IMR-90 (cell line): Measurements from ENCODE around the gene CACNA2D4. TPM values are rescaled to one million over a fixed set of nuclear protein-coding genes. Genes with fewer than 3 reads are reported as not detected.

ENCODE experiments used
- ATAC-seq: fragments of 200-7000 bp; cut with Tn5 transposase; 2 replicates; pipeline ENCODE4 v1.9.1; 2020; ENCODE audit warnings: low read depth, mild to moderate bottlenecking, moderate library complexity
- BruUV-seq: library from RNA; stranded (reverse); fragments of 400-500 nt; replicated peaks from 2 replicates; lab custom pipeline; 2021; lab: Mats Ljungman, UMichigan
- CTCF ChIA-PET: fragments of 300-600 bp; formaldehyde crosslinking; extraction: SDS; loops from one replicate; lab custom pipeline; 2021; ENCODE audit warnings: antibody characterized with exemption; lab: Yijun Ruan, JAX
- POLR2A ChIA-PET: fragments of 300-600 bp; sonication (Branson Sonifier 250); formaldehyde crosslinking; loops from one replicate; lab custom pipeline; 2022; ENCODE audit warnings: antibody characterized with exemption; ENCODE audit not compliant: unreplicated experiment; lab: Charles Lee
- DNase-seq: peaks from one replicate; pipeline ENCODE4 v3.0.0; 2013
- H2AFZ ChIP-seq: replicated peaks from 2 replicates; pipeline ENCODE3; 2013; ENCODE audit warnings: low read length, mild to moderate bottlenecking; ENCODE audit not compliant: poor library complexity
- H2AK5ac ChIP-seq: 2 replicates; pipeline ENCODE4 v1.6.1; 2013; ENCODE audit warnings: low read depth, low read length, inconsistent platforms
- H2AK9ac ChIP-seq: replicated peaks from 2 replicates; pipeline ENCODE3; 2013; ENCODE audit warnings: mild to moderate bottlenecking, low read depth, low read length, moderate library complexity; ENCODE audit not compliant: poor library complexity
- H2BK120ac ChIP-seq: 2 replicates; pipeline ENCODE4 v1.6.1; 2013; ENCODE audit warnings: low read depth, low read length, inconsistent platforms
- H2BK15ac ChIP-seq: 3 replicates; pipeline ENCODE4 v1.6.1; 2013; ENCODE audit warnings: low read depth, low read length, inconsistent platforms
- H2BK20ac ChIP-seq: 2 replicates; pipeline ENCODE4 v1.6.1; 2013; ENCODE audit warnings: low read depth, mild to moderate bottlenecking, inconsistent platforms, low read length, moderate library complexity
- H2BK5ac ChIP-seq: 2 replicates; pipeline ENCODE4 v1.6.1; 2013; ENCODE audit warnings: mild to moderate bottlenecking, low read depth, low read length, inconsistent platforms; ENCODE audit not compliant: poor library complexity, severe bottlenecking
- H3K14ac ChIP-seq: replicated peaks from 2 replicates; pipeline ENCODE4 v1.6.1; 2013; ENCODE audit warnings: low read depth, low read length, inconsistent platforms
- H3K18ac ChIP-seq: 2 replicates; pipeline ENCODE4 v1.6.1; 2013; ENCODE audit warnings: low read depth, low read length, control low read depth
- H3K23ac ChIP-seq: 2 replicates; pipeline ENCODE4 v1.6.1; 2013; ENCODE audit warnings: low read depth, low read length, inconsistent platforms
- H3K27ac ChIP-seq: 2 replicates; pipeline ENCODE4 v1.5.1; 2013; ENCODE audit warnings: mild to moderate bottlenecking, control low read depth, low read length; ENCODE audit not compliant: insufficient read depth
- H3K27me3 ChIP-seq: 2 replicates; pipeline ENCODE4 v1.6.1; 2013; ENCODE audit warnings: low read length; ENCODE audit not compliant: control insufficient read depth, insufficient read depth
- H3K36me3 ChIP-seq: 2 replicates; pipeline ENCODE4 v1.6.1; 2013; ENCODE audit warnings: low read length, mixed read lengths; ENCODE audit not compliant: control insufficient read depth, insufficient read depth
- H3K4ac ChIP-seq: 2 replicates; pipeline ENCODE4 v1.6.1; 2013; ENCODE audit warnings: low read depth, low read length, inconsistent platforms
- H3K4me1 ChIP-seq: 2 replicates; pipeline ENCODE4 v1.6.1; 2013; ENCODE audit warnings: low read length, mixed read lengths; ENCODE audit not compliant: control insufficient read depth, insufficient read depth
- H3K4me2 ChIP-seq: 2 replicates; pipeline ENCODE4 v1.6.1; 2013; ENCODE audit warnings: low read depth, mild to moderate bottlenecking, control low read depth, low read length, moderate library complexity
- H3K4me3 ChIP-seq: 2 replicates; pipeline ENCODE4 v1.5.1; 2013; ENCODE audit warnings: low read depth, mild to moderate bottlenecking, control low read depth, low read length, moderate library complexity; ENCODE audit not compliant: insufficient read depth
- H3K56ac ChIP-seq: 2 replicates; pipeline ENCODE4 v1.6.1; 2013; ENCODE audit warnings: low read length, inconsistent platforms; ENCODE audit not compliant: insufficient read depth; ENCODE audit errors: extremely low read depth
- H3K79me1 ChIP-seq, 2 experiments: 2 replicates each; pipeline ENCODE4 v1.6.1; 2013; ENCODE audit warnings: low read length in 2 of 2, inconsistent platforms in 1 of 2, low read depth in 1 of 2
- H3K9ac ChIP-seq: 2 replicates; pipeline ENCODE4 v1.6.1; 2013; ENCODE audit warnings: low read depth, low read length, control low read depth
- H3K9me1 ChIP-seq: 2 replicates; pipeline ENCODE4 v1.6.1; 2013; ENCODE audit warnings: low read length, inconsistent platforms; ENCODE audit not compliant: insufficient read depth
- H3K9me3 ChIP-seq: 2 replicates; pipeline ENCODE4 v1.6.1; 2013; ENCODE audit warnings: low read length; ENCODE audit not compliant: control insufficient read depth, insufficient read depth
- H4K20me1 ChIP-seq: 2 replicates; pipeline ENCODE4 v1.6.1; 2013; ENCODE audit warnings: low read length, inconsistent platforms; ENCODE audit not compliant: insufficient read depth
- H4K5ac ChIP-seq: 2 replicates; pipeline ENCODE4 v1.6.1; 2013; ENCODE audit warnings: mild to moderate bottlenecking, low read depth, low read length, control low read depth
- H4K8ac ChIP-seq, 2 experiments: 2 replicates each; pipeline ENCODE4 v1.6.1; 2013; ENCODE audit warnings: low read depth in 2 of 2, low read length in 2 of 2, control low read depth in 1 of 2, inconsistent platforms in 1 of 2
- H4K91ac ChIP-seq: 2 replicates; pipeline ENCODE4 v1.6.1; 2013; ENCODE audit warnings: low read depth, low read length, inconsistent platforms; ENCODE audit not compliant: insufficient read depth
- CEBPB ChIP-seq: IDR thresholded peaks from 2 replicates; pipeline ENCODE4 v1.6.1; 2012; ENCODE audit warnings: low read depth, low read length, improper control_type of control experiment
- CHD1 ChIP-seq: IDR thresholded peaks from 2 replicates; pipeline ENCODE4 v1.6.1; 2012; ENCODE audit warnings: low read depth, low read length, improper control_type of control experiment
- CTCF ChIP-seq: conservative IDR thresholded peaks from 2 replicates; pipeline ENCODE4 v1.5.1; 2012; ENCODE audit warnings: mild to moderate bottlenecking, low read depth, low read length, improper control_type of control experiment
- ELK1 ChIP-seq: fragments of 150-350 bp; IDR thresholded peaks from 2 replicates; pipeline ENCODE4 v1.6.1; 2016; ENCODE audit warnings: low read depth, mild to moderate bottlenecking, low read length, moderate library complexity, borderline replicate concordance
- FOS ChIP-seq: fragments of 150-350 bp; IDR thresholded peaks from 2 replicates; pipeline ENCODE4 v1.6.1; 2016; ENCODE audit warnings: low read depth, low read length
- MAFK ChIP-seq: IDR thresholded peaks from 2 replicates; pipeline ENCODE4 v1.6.1; 2012; ENCODE audit warnings: low read depth, low read length, improper control_type of control experiment
- MXI1 ChIP-seq: IDR thresholded peaks from 2 replicates; pipeline ENCODE4 v1.6.1; 2012; ENCODE audit warnings: low read depth, mild to moderate bottlenecking, low read length, moderate library complexity, borderline replicate concordance
- POLR2A ChIP-seq: IDR thresholded peaks from 2 replicates; pipeline ENCODE4 v1.6.1; 2012; ENCODE audit warnings: mild to moderate bottlenecking, low read depth, low read length
- RAD21 ChIP-seq: IDR thresholded peaks from 2 replicates; pipeline ENCODE4 v1.6.1; 2012; ENCODE audit warnings: low read length, improper control_type of control experiment
- RCOR1 ChIP-seq: IDR thresholded peaks from 2 replicates; pipeline ENCODE4 v1.6.1; 2012; ENCODE audit warnings: mild to moderate bottlenecking, low read length, improper control_type of control experiment; ENCODE audit not compliant: insufficient replicate concordance
- RFX5 ChIP-seq: IDR thresholded peaks from 2 replicates; pipeline ENCODE4 v1.8.0; 2012; ENCODE audit warnings: low read depth, mild to moderate bottlenecking, low read length, moderate library complexity
- SMC3 ChIP-seq: fragments of 150-350 bp; IDR thresholded peaks from 2 replicates; pipeline ENCODE4 v1.6.1; 2016; ENCODE audit warnings: low read depth, mild to moderate bottlenecking, antibody characterized with exemption, low read length, moderate library complexity
- USF2 ChIP-seq: fragments of 150-350 bp; IDR thresholded peaks from 2 replicates; pipeline ENCODE4 v1.6.1; 2017; ENCODE audit warnings: mild to moderate bottlenecking, antibody characterized with exemption, low read length, low read depth
- WGBS, 2 experiments: methylation state at CpG; one replicate each; pipeline versions ENCODE4 v1.1.5 to v1.1.7; 2013; ENCODE audit warnings: missing lambda C conversion rate in 2 of 2; ENCODE audit not compliant: insufficient read length in 1 of 2; ENCODE audit errors: extremely low coverage in 2 of 2; 5-methylcytosine and 5-hydroxymethylcytosine counted together
- dilution Hi-C: fragments of 300-500 bp; cut with HindIII; formaldehyde crosslinking; loops from one replicate; pipeline ENCODE4 v1.14.3; 2018; ENCODE audit warnings: low sequenced_read_pairs; ENCODE audit not compliant: unreplicated experiment
- in situ Hi-C: fragments of 300-500 bp; cut with MboI; formaldehyde crosslinking; loops from 3 replicates; pipeline ENCODE4 v1.14.3; 2019; ENCODE audit warnings: low sequenced_read_pairs, inconsistent platforms, mixed read lengths
- intact Hi-C: fragments of 100-400 bp; cut with micrococcal nuclease; formaldehyde crosslinking; loops from 2 replicates; pipeline ENCODE4 v1.10.0; 2022
- polyA plus RNA-seq, 3 experiments: library from polyadenylated mRNA; depleted of rRNA; stranded (reverse); fragments of >200 nt; gene quantifications; 2 replicates each; pipeline ENCODE4 v1.2.3, GENCODE V29; 2012; ENCODE audit warnings: low replicate concordance in 1 of 3
- total RNA-seq: library from RNA; depleted of rRNA; stranded (reverse); fragments of >200 nt; gene quantifications from 2 replicates; pipeline ENCODE4 v1.2.3, GENCODE V29; 2012

CACNA2D4 gene
- total and polyA plus RNA-seq, 2 of the 4 experiments (the other 2 are of a cell fraction), result 0.18 to 0.22 TPM

- Histone ChIP-seq H3K27me3 (peaks cover 80% of the 10 kb centered on the region), H3K9me1 (no peaks in the 10 kb centered on the region), H3K4me1 (no peaks in the 10 kb centered on the region), H3K9ac (no peak overlapping the region), H4K20me1 (no peaks in the 10 kb centered on the region), H2AK5ac (no peak overlapping the region), H4K5ac (no peak overlapping the region), H2BK20ac (no peak overlapping the region), H4K91ac (no peak overlapping the region), H3K56ac (no peak overlapping the region), H3K4me2 (no peak overlapping the region), H2AK9ac (no peak overlapping the region), H4K8ac (no peak overlapping the region), H3K4me3 (no peak overlapping the region), H3K18ac (no peak overlapping the region), H3K14ac (no peak overlapping the region), H2BK120ac (no peak overlapping the region), H3K23ac (no peak overlapping the region), H2AFZ (no peak overlapping the region), H3K79me1 (no peaks in the 10 kb centered on the region), H3K9me3 (no peaks in the 10 kb centered on the region), H2BK15ac (no peak overlapping the region), H3K4ac (no peak overlapping the region), H3K27ac (no peak overlapping the region), H3K36me3 (no peaks in the 10 kb centered on the region), H2BK5ac (no peak overlapping the region)
- in situ Hi-C loops, result no loop called here
- intact Hi-C loops, result no loop called here
- no peak for TF ChIP-seq ELK1
- TF ChIP-seq MXI1, result no peak
- no peak for TF ChIP-seq RFX5
- no peak for TF ChIP-seq SMC3
- TF ChIP-seq RAD21, result no peak
- TF ChIP-seq CHD1, result no peak
- TF ChIP-seq USF2, result no peak
- no peak for TF ChIP-seq POLR2A
- no peak for TF ChIP-seq FOS
- TF ChIP-seq CTCF, result no peak
- TF ChIP-seq CEBPB, result no peak
- no peak for TF ChIP-seq MAFK
- no peak for TF ChIP-seq RCOR1
- DNase-seq (no peak), ATAC-seq (no peak)
- WGBS, 2 experiments, result 0% methylated on average over 1 of the region's 3 CpGs; no CpG with 5 or more reads in 1 of the 2 experiments
- ChIA-PET POLR2A (no interaction called here), CTCF (no interaction called here)
- no TSS peak for BruUV-seq
- dilution Hi-C loops, result no loop called here
These were observed 74.8 kb downstream of the CACNA2D4 start for GRCh38 chr12:1843641-1844005.
